ENCODE measurements around the gene LOXHD1.

DNA sequence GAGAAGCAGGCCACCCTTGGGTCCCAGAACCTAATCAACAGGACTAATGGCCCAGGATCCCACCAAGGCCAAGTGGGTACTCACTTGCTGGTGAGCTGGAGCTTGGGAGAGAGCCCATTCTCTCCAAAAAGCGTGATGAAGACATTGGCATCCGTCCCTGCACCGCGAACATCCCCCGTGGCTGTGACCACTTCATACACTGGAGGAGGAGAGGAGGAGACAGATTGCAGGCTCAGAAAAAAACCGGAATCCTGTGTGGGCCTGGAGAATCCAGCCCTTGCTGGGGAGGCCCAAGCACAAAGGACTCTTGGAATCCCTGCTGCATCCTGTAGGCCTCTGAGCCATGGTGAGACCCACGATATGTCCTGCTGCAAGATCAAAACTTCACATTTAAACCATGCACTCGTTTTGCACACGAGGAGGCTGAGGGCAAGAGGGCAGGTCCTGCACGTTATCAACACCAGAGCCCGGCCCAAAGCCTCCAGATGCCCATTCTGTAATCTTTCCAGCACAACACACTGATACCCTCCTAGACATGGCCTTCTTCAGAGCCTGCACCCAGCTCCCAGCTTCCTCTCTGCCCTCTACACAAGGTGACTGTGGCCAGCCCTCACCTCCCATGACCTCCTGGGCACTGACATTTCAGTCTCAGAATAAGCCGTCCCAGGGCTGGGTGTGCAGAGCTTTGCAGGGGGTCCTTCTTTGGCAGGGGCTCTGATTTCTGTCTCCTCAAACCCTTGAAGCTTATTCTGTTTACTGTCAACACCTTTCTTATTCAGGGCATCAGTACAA, 7.8 kb downstream of the LOXHD1 start:
- TF ChIP-seq, protein P1, sequence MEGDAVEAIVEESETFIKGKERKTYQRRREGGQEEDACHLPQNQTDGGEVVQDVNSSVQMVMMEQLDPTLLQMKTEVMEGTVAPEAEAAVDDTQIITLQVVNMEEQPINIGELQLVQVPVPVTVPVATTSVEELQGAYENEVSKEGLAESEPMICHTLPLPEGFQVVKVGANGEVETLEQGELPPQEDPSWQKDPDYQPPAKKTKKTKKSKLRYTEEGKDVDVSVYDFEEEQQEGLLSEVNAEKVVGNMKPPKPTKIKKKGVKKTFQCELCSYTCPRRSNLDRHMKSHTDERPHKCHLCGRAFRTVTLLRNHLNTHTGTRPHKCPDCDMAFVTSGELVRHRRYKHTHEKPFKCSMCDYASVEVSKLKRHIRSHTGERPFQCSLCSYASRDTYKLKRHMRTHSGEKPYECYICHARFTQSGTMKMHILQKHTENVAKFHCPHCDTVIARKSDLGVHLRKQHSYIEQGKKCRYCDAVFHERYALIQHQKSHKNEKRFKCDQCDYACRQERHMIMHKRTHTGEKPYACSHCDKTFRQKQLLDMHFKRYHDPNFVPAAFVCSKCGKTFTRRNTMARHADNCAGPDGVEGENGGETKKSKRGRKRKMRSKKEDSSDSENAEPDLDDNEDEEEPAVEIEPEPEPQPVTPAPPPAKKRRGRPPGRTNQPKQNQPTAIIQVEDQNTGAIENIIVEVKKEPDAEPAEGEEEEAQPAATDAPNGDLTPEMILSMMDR (IDR thresholded peaks at IDR 0.05; ENCODE audit: low read length): no peak
- no peak for TF ChIP-seq EZH2 (IDR thresholded peaks at IDR 0.05; ENCODE audit: borderline replicate concordance, low read length)
